GM21367 (cell line): Measurements from ENCODE around the gene GTF2A2.
"Not testable (repeated sequence)": the region's sequence is repeated elsewhere in the genome, so short reads cannot be mapped to it uniquely, and the experiment has no call there.

ENCODE experiments used
- ATAC-seq: cut with Tn5 transposase; IDR thresholded peaks from one replicate; pipeline ENCODE4 v1.9.1; 2021; ENCODE audit not compliant: unreplicated experiment

GTF2A2 gene

GRCh38 chr15:59674361-59674877 is 17.1 kb upstream of the GTF2A2 start:
- no peak for ATAC-seq

- no peak for ATAC-seq
Observed at GRCh38 chr15:59668556-59668955, 11.2 kb upstream of the GTF2A2 start.

- ATAC-seq = no peak
Observed at GRCh38 chr15:59662260-59662659, 4.9 kb upstream of the GTF2A2 start.

GRCh38 chr15:59659366-59659765 is 2.1 kb upstream of the GTF2A2 start:
- no peak for ATAC-seq

- no peak for ATAC-seq
Observed at GRCh38 chr15:59657635-59658125, 365 bp upstream of the GTF2A2 start.

GRCh38 chr15:59654046-59654445 is 3.3 kb downstream of the GTF2A2 start:
- ATAC-seq = no peak

GRCh38 chr15:59649603-59650002 is 7.7 kb downstream of the GTF2A2 start:
- ATAC-seq = no peak

GRCh38 chr15:59647085-59647484 is 10.2 kb downstream of the GTF2A2 start:
- no peak for ATAC-seq

GRCh38 chr15:59646277-59646676 is 11.0 kb downstream of the GTF2A2 start:
- ATAC-seq = no peak

- ATAC-seq = not testable (repeated sequence)
Observed at GRCh38 chr15:59645812-59646211, 11.5 kb downstream of the GTF2A2 start.

- ATAC-seq = no peak
Observed at GRCh38 chr15:59644756-59645155, 12.6 kb downstream of the GTF2A2 start.

- ATAC-seq = no peak
Observed at GRCh38 chr15:59642351-59642750, 15.0 kb downstream of the GTF2A2 start.

GRCh38 chr15:59637507-59637906 is 19.8 kb downstream of the GTF2A2 start:
- ATAC-seq = not testable (repeated sequence)

GRCh38 chr15:59636184-59636583 is 21.1 kb downstream of the GTF2A2 start:
- ATAC-seq = no peak

GRCh38 chr15:59632714-59633113 is 24.6 kb downstream of the GTF2A2 start:
- ATAC-seq = no peak

- ATAC-seq = no peak
Observed at GRCh38 chr15:59622289-59622688, 35.0 kb downstream of the GTF2A2 start.

- no peak for ATAC-seq
Observed at GRCh38 chr15:59618406-59618805, 38.9 kb downstream of the GTF2A2 start.

GRCh38 chr15:59616379-59616778 is 40.9 kb downstream of the GTF2A2 start:
- ATAC-seq = no peak

- no peak for ATAC-seq
Observed at GRCh38 chr15:59615661-59616060, 41.7 kb downstream of the GTF2A2 start.

GRCh38 chr15:59614153-59614552 is 43.2 kb downstream of the GTF2A2 start:
- ATAC-seq = no peak

GRCh38 chr15:59611276-59612260 is 45.7 kb downstream of the GTF2A2 start, which contains the start of gene GCNT3:
Gene GCNT3 (plus strand): TSS chr15:59611783. CDS start chr15:59618239, 6,456 bp downstream.
- ATAC-seq = no peak
